Measurements from ENCODE around the gene GALNT10. TPM values are rescaled to one million over a fixed set of nuclear protein-coding genes. Genes with fewer than 3 reads are reported as not detected.

The GALNT10 gene
- total and polyA plus RNA-seq, 9 of the 15 experiments (the other 6 are each of a cell fraction or from before 2014, with no cell fraction given), result 4.6 to 37.1 (median 13.3) TPM

GRCh38 chr5:154373729-154374179 is 183.2 kb downstream of the GALNT10 start (continued):
- TF ChIP-seq THAP12 (CRISPR knock-in tag; IDR thresholded peaks at IDR 0.05) (no peak), KLF13 (tag; IDR thresholded peaks at IDR 0.05; ENCODE audit: borderline replicate concordance, low read depth) (no peak), YBX1 (IDR thresholded peaks at IDR 0.05) (no peak), HCFC1 (IDR thresholded peaks at IDR 0.05; ENCODE audit: low read depth, low read length) (no peak), STAG1 (CRISPR knock-in tag; IDR thresholded peaks at IDR 0.05; ENCODE audit: borderline replicate concordance) (no peak), ZNF699 (CRISPR knock-in tag; IDR thresholded peaks at IDR 0.05; ENCODE audit: insufficient replicate concordance) (no peak), NCOA1 (IDR thresholded peaks at IDR 0.05; ENCODE audit: low read depth) (peak; percentile 75; the same call in 1 of the 2 replicates), SRSF1 (IDR thresholded peaks at IDR 0.05; ENCODE audit: low read depth, low read length) (no peak), CEBPG (CRISPR knock-in tag; IDR thresholded peaks at IDR 0.05) (no peak), CEBPG (tag; conservative IDR thresholded peaks at IDR 0.05 in 1 of 2, IDR thresholded peaks at IDR 0.05 in 1 of 2) (no peak), GTF2F1 (IDR thresholded peaks at IDR 0.05; ENCODE audit: low read depth, low read length) (no peak), ARID1B (IDR thresholded peaks at IDR 0.05) (peak; percentile 97), ZNF124 (CRISPR knock-in tag; IDR thresholded peaks at IDR 0.05) (no peak), CBX8 (IDR thresholded peaks at IDR 0.05; ENCODE audit: borderline replicate concordance, extremely low read depth, low read depth, low read length, poor library complexity, severe bottlenecking) (no peak), DPF2 (IDR thresholded peaks at IDR 0.05) (peak; percentile 94)
- TF ChIP-seq, protein P1, sequence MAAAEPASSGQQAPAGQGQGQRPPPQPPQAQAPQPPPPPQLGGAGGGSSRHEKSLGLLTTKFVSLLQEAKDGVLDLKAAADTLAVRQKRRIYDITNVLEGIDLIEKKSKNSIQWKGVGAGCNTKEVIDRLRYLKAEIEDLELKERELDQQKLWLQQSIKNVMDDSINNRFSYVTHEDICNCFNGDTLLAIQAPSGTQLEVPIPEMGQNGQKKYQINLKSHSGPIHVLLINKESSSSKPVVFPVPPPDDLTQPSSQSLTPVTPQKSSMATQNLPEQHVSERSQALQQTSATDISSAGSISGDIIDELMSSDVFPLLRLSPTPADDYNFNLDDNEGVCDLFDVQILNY (CRISPR knock-in tag; IDR thresholded peaks at IDR 0.05), result no peak
- TF ChIP-seq, protein P2, sequence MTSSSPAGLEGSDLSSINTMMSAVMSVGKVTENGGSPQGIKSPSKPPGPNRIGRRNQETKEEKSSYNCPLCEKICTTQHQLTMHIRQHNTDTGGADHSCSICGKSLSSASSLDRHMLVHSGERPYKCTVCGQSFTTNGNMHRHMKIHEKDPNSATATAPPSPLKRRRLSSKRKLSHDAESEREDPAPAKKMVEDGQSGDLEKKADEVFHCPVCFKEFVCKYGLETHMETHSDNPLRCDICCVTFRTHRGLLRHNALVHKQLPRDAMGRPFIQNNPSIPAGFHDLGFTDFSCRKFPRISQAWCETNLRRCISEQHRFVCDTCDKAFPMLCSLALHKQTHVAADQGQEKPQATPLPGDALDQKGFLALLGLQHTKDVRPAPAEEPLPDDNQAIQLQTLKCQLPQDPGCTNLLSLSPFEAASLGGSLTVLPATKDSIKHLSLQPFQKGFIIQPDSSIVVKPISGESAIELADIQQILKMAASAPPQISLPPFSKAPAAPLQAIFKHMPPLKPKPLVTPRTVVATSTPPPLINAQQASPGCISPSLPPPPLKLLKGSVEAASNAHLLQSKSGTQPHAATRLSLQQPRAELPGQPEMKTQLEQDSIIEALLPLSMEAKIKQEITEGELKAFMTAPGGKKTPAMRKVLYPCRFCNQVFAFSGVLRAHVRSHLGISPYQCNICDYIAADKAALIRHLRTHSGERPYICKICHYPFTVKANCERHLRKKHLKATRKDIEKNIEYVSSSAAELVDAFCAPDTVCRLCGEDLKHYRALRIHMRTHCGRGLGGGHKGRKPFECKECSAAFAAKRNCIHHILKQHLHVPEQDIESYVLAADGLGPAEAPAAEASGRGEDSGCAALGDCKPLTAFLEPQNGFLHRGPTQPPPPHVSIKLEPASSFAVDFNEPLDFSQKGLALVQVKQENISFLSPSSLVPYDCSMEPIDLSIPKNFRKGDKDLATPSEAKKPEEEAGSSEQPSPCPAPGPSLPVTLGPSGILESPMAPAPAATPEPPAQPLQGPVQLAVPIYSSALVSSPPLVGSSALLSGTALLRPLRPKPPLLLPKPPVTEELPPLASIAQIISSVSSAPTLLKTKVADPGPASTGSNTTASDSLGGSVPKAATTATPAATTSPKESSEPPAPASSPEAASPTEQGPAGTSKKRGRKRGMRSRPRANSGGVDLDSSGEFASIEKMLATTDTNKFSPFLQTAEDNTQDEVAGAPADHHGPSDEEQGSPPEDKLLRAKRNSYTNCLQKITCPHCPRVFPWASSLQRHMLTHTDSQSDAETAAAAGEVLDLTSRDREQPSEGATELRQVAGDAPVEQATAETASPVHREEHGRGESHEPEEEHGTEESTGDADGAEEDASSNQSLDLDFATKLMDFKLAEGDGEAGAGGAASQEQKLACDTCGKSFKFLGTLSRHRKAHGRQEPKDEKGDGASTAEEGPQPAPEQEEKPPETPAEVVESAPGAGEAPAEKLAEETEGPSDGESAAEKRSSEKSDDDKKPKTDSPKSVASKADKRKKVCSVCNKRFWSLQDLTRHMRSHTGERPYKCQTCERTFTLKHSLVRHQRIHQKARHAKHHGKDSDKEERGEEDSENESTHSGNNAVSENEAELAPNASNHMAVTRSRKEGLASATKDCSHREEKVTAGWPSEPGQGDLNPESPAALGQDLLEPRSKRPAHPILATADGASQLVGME (CRISPR knock-in tag; IDR thresholded peaks at IDR 0.05), result peak; percentile 35; the same call in 1 of the 2 replicates
- TF ChIP-seq, protein P3, sequence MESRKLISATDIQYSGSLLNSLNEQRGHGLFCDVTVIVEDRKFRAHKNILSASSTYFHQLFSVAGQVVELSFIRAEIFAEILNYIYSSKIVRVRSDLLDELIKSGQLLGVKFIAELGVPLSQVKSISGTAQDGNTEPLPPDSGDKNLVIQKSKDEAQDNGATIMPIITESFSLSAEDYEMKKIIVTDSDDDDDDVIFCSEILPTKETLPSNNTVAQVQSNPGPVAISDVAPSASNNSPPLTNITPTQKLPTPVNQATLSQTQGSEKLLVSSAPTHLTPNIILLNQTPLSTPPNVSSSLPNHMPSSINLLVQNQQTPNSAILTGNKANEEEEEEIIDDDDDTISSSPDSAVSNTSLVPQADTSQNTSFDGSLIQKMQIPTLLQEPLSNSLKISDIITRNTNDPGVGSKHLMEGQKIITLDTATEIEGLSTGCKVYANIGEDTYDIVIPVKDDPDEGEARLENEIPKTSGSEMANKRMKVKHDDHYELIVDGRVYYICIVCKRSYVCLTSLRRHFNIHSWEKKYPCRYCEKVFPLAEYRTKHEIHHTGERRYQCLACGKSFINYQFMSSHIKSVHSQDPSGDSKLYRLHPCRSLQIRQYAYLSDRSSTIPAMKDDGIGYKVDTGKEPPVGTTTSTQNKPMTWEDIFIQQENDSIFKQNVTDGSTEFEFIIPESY (CRISPR knock-in tag; IDR thresholded peaks at IDR 0.05), result no peak

Data from K562 (cell line).